Mesenchymal stem cell (in vitro differentiated cells and primary cell): Measurements from ENCODE around the gene CYFIP1.

Source experiments
- DNase-seq: peaks from one replicate; pipeline ENCODE4 v3.0.0-alpha.2; 2013
- H2AFZ ChIP-seq: one replicate; pipeline ENCODE4 v1.6.1; 2013; ENCODE audit warnings: low read depth, mild to moderate bottlenecking, control low read depth, inconsistent platforms, low read length, moderate library complexity
- H2AK5ac ChIP-seq: 2 replicates; pipeline ENCODE4 v1.6.1; 2013; ENCODE audit warnings: low read length, moderate library complexity, mild to moderate bottlenecking, inconsistent platforms; ENCODE audit not compliant: severe bottlenecking
- H2BK120ac ChIP-seq: one replicate; pipeline ENCODE4 v1.6.1; 2013; ENCODE audit warnings: low read depth, mild to moderate bottlenecking, inconsistent platforms, low read length, moderate library complexity
- H2BK12ac ChIP-seq, 2 experiments: one replicate each; pipeline ENCODE4 v1.6.1; 2013; ENCODE audit warnings: inconsistent platforms in 2 of 2, low read length in 2 of 2, mild to moderate bottlenecking in 2 of 2, moderate library complexity in 2 of 2, control low read depth in 1 of 2
- H2BK15ac ChIP-seq: one replicate; pipeline ENCODE4 v1.6.1; 2013; ENCODE audit warnings: mild to moderate bottlenecking, low read depth, inconsistent platforms; ENCODE audit not compliant: poor library complexity, severe bottlenecking
- H2BK5ac ChIP-seq: 2 replicates; pipeline ENCODE4 v1.6.1; 2013; ENCODE audit warnings: low read depth, mild to moderate bottlenecking, low read length, control low read depth, inconsistent platforms; ENCODE audit not compliant: poor library complexity, severe bottlenecking
- H3K14ac ChIP-seq, 2 experiments: one replicate each; pipeline ENCODE4 v1.6.1; 2013; ENCODE audit warnings: inconsistent platforms in 2 of 2, low read length in 2 of 2, control low read depth in 1 of 2, mild to moderate bottlenecking in 1 of 2, moderate library complexity in 1 of 2
- H3K18ac ChIP-seq, 2 experiments: one replicate each; pipeline ENCODE4 v1.6.1; 2013; ENCODE audit warnings: inconsistent platforms in 2 of 2, low read length in 2 of 2, control low read depth in 1 of 2, low read depth in 1 of 2, mild to moderate bottlenecking in 1 of 2
- H3K23ac ChIP-seq, 2 experiments: one replicate each; pipeline ENCODE4 v1.6.1; 2013; ENCODE audit warnings: inconsistent platforms in 2 of 2, low read length in 2 of 2, mild to moderate bottlenecking in 2 of 2, moderate library complexity in 2 of 2, control low read depth in 1 of 2
- H3K27ac ChIP-seq: 2 replicates; pipeline ENCODE4 v1.5.1; 2013; ENCODE audit warnings: mild to moderate bottlenecking, moderate library complexity, low read length, control low read depth, inconsistent platforms; ENCODE audit not compliant: poor library complexity, severe bottlenecking
- H3K27me3 ChIP-seq, 2 experiments: 2 replicates each; pipeline versions ENCODE4 v1.6.1 to v1.7.0; 2013; ENCODE audit warnings: low read length in 2 of 2, mild to moderate bottlenecking in 2 of 2, moderate library complexity in 2 of 2, control low read depth in 1 of 2, inconsistent platforms in 1 of 2; ENCODE audit not compliant: control insufficient read depth in 1 of 2, insufficient read depth in 1 of 2
- H3K36me3 ChIP-seq, 2 experiments: 2 replicates each; pipeline versions ENCODE4 v1.6.1 to v1.7.0; 2013; ENCODE audit warnings: low read length in 2 of 2, control low read depth in 1 of 2, inconsistent platforms in 1 of 2, low read depth in 1 of 2, mild to moderate bottlenecking in 1 of 2; ENCODE audit not compliant: insufficient read depth in 2 of 2, control insufficient read depth in 1 of 2
- H3K4ac ChIP-seq, 2 experiments: one replicate each; pipeline ENCODE4 v1.6.1; 2013; ENCODE audit warnings: inconsistent platforms in 2 of 2, low read length in 2 of 2, mild to moderate bottlenecking in 2 of 2, moderate library complexity in 2 of 2, control low read depth in 1 of 2, low read depth in 1 of 2
- H3K4me1 ChIP-seq: 2 replicates; pipeline ENCODE4 v1.6.1; 2013; ENCODE audit warnings: low read depth, low read length, control low read depth; ENCODE audit not compliant: control insufficient read depth, insufficient read depth
- H3K4me2 ChIP-seq: 2 replicates; pipeline ENCODE4 v1.6.1; 2013; ENCODE audit warnings: low read length, mild to moderate bottlenecking, inconsistent platforms; ENCODE audit not compliant: poor library complexity, severe bottlenecking
- H3K4me3 ChIP-seq, 2 experiments: 2 replicates each; pipeline versions ENCODE4 v1.5.1 to v1.7.0; 2013; ENCODE audit warnings: low read length in 2 of 2, mild to moderate bottlenecking in 2 of 2, control low read depth in 1 of 2, low read depth in 1 of 2; ENCODE audit not compliant: insufficient read depth in 1 of 2
- H3K79me1 ChIP-seq: replicated peaks from 2 replicates; pipeline ENCODE4 v1.6.1; 2013; ENCODE audit warnings: mild to moderate bottlenecking, control low read depth, low read length, inconsistent platforms; ENCODE audit not compliant: poor library complexity, severe bottlenecking
- H3K9ac ChIP-seq: 2 replicates; pipeline ENCODE4 v1.7.0; 2013; ENCODE audit warnings: mild to moderate bottlenecking, low read length, moderate library complexity
- H3K9me3 ChIP-seq: 2 replicates; pipeline ENCODE4 v1.7.0; 2013; ENCODE audit warnings: mild to moderate bottlenecking, low read length; ENCODE audit not compliant: control insufficient read depth
- H4K8ac ChIP-seq: one replicate; pipeline ENCODE4 v1.6.1; 2013; ENCODE audit warnings: inconsistent platforms, mild to moderate bottlenecking, low read length, moderate library complexity
- H4K91ac ChIP-seq: one replicate; pipeline ENCODE4 v1.6.1; 2013; ENCODE audit warnings: mild to moderate bottlenecking, low read length, inconsistent platforms
- WGBS: methylation state at CpG from one replicate; pipeline ENCODE4 v1.1.7; 2013; ENCODE audit warnings: mixed read lengths; 5-methylcytosine and 5-hydroxymethylcytosine counted together

The CYFIP1 gene

GRCh38 chr15:22855791-22856190 is 124.4 kb downstream of the CYFIP1 start:
- Histone ChIP-seq H3K9ac (no peak overlapping the region), H3K14ac (no peak overlapping the region), H3K4me2 (no peak overlapping the region), H3K4me1 (no peaks in the 10 kb centered on the region), H3K9me3 (no peaks in the 10 kb centered on the region), H3K4me3 (no peak overlapping the region), H2BK15ac (no peak overlapping the region), H4K91ac (no peak overlapping the region), H2BK12ac (no peak overlapping the region), H3K18ac (no peak overlapping the region), H3K4ac (no peak overlapping the region), H2AFZ (no peak overlapping the region), H3K27me3 (no peaks in the 10 kb centered on the region), H2AK5ac (no peak overlapping the region), H2BK120ac (no peak overlapping the region), H3K79me1 (peaks cover 16% of the 10 kb centered on the region), H3K27ac (no peak overlapping the region), H4K8ac (no peak overlapping the region), H3K36me3 (peaks cover 26 to 62% of the 10 kb centered on the region in 2 experiments), H3K23ac (no peak overlapping the region), H2BK5ac (no peak overlapping the region)
- peak; percentile 29 for DNase-seq
- 38% methylated on average over 3 of the region's 4 CpGs for WGBS

- Histone ChIP-seq H3K27me3 (no peaks in the 10 kb centered on the region), H4K8ac (no peak overlapping the region), H3K4me1 (peaks cover 4% of the 10 kb centered on the region), H2BK15ac (no peak overlapping the region), H3K18ac (no peak overlapping the region), H2AK5ac (no peak overlapping the region), H3K27ac (no peak overlapping the region), H3K36me3 (peaks cover 27 to 65% of the 10 kb centered on the region in 2 experiments), H2BK5ac (no peak overlapping the region), H3K23ac (no peak overlapping the region), H2BK120ac (no peak overlapping the region), H3K79me1 (peaks cover 9% of the 10 kb centered on the region), H3K14ac (no peak overlapping the region), H3K9me3 (no peaks in the 10 kb centered on the region), H4K91ac (no peak overlapping the region), H3K9ac (no peak overlapping the region), H3K4me2 (no peak overlapping the region), H3K4me3 (no peak overlapping the region), H2BK12ac (no peak overlapping the region), H3K4ac (no peak overlapping the region), H2AFZ (no peak overlapping the region)
- no peak for DNase-seq
- WGBS = 84% methylated on average over 4 of the region's 4 CpGs
Observed at GRCh38 chr15:22851513-22851912, 128.7 kb downstream of the CYFIP1 start.

- no peak overlapping the region for H2BK15ac ChIP-seq
- no peak overlapping the region for H3K18ac ChIP-seq
- no peak overlapping the region for H3K23ac ChIP-seq
- no peak overlapping the region for H4K8ac ChIP-seq
- no peak overlapping the region for H3K4me2 ChIP-seq
- no peak overlapping the region for H2BK5ac ChIP-seq
- peak overlapping the region; percentile 16 for H3K9ac ChIP-seq
- no peak overlapping the region for H2AK5ac ChIP-seq
- H3K27ac ChIP-seq = no peak overlapping the region
- no peak overlapping the region for H4K91ac ChIP-seq
- H3K27me3 ChIP-seq = no peaks in the 10 kb centered on the region
- H3K79me1 ChIP-seq = peaks cover 9% of the 10 kb centered on the region
- WGBS = 80% methylated on average over 3 of the region's 3 CpGs
- no peaks in the 10 kb centered on the region for H3K9me3 ChIP-seq
- H2BK12ac ChIP-seq = no peak overlapping the region
- H3K4me3 ChIP-seq = no peak overlapping the region
- no peak overlapping the region for H2BK120ac ChIP-seq
- peaks cover 8% of the 10 kb centered on the region for H3K4me1 ChIP-seq
- H3K36me3 ChIP-seq = peaks cover 26 to 65% of the 10 kb centered on the region in 2 experiments
- H3K14ac ChIP-seq = no peak overlapping the region
- DNase-seq = peak; percentile 35
- H3K4ac ChIP-seq = no peak overlapping the region
- H2AFZ ChIP-seq = no peak overlapping the region
Observed at GRCh38 chr15:22850055-22850454, 130.1 kb downstream of the CYFIP1 start.

GRCh38 chr15:22846073-22846472 is 134.1 kb downstream of the CYFIP1 start:
- Histone ChIP-seq H2AK5ac (no peak overlapping the region), H4K8ac (no peak overlapping the region), H2BK5ac (no peak overlapping the region), H3K27ac (no peak overlapping the region), H3K9ac (no peak overlapping the region), H3K4me3 (no peak overlapping the region), H3K9me3 (no peaks in the 10 kb centered on the region), H2AFZ (no peak overlapping the region), H3K4ac (no peak overlapping the region), H2BK15ac (no peak overlapping the region), H3K79me1 (peaks cover 2% of the 10 kb centered on the region), H3K18ac (no peak overlapping the region), H2BK12ac (no peak overlapping the region), H3K4me2 (no peak overlapping the region), H3K23ac (no peak overlapping the region), H3K36me3 (peaks cover 18 to 60% of the 10 kb centered on the region in 2 experiments), H2BK120ac (no peak overlapping the region), H3K14ac (no peak overlapping the region), H3K27me3 (no peaks in the 10 kb centered on the region), H3K4me1 (peaks cover 11% of the 10 kb centered on the region), H4K91ac (no peak overlapping the region)
- no peak for DNase-seq
- 95% methylated on average over 6 of the region's 6 CpGs for WGBS
